CD8-positive, alpha-beta memory T cell (primary cell): ENCODE results near the gene MAPKAPK2. TPM values are rescaled to one million over a fixed set of nuclear protein-coding genes. Genes with fewer than 3 reads are reported as not detected.
"Not testable (repeated sequence)": the region's sequence is repeated elsewhere in the genome, so short reads cannot be mapped to it uniquely, and the experiment has no call there.

Experiments used
- CTCF ChIA-PET: fragments of 350-600 bp; sonication (Branson Sonifier 250); formaldehyde crosslinking; loops from one replicate; lab custom pipeline; 2021; ENCODE audit warnings: antibody characterized with exemption; lab: Charles Lee
- POLR2A ChIA-PET: fragments of 350-600 bp; sonication (Branson Sonifier 250); formaldehyde crosslinking; loops from one replicate; lab custom pipeline; 2021; ENCODE audit warnings: antibody characterized with exemption; lab: Charles Lee
- DNase-seq, 5 donors: peaks; one replicate each; pipeline versions ENCODE4 v3.0.0 to v3.0.0-alpha.2; 2020 to 2022; ENCODE audit warnings: mixed read lengths in 1 of 5
- H3K27ac ChIP-seq: one replicate; pipeline ENCODE4 v1.7.0; 2013; ENCODE audit warnings: low read depth, mild to moderate bottlenecking, low read length, moderate library complexity
- H3K27me3 ChIP-seq: 2 replicates; pipeline ENCODE4 v1.7.0; 2013; ENCODE audit warnings: low read length, mild to moderate bottlenecking; ENCODE audit not compliant: insufficient read depth, poor library complexity, severe bottlenecking
- H3K36me3 ChIP-seq: 2 replicates; pipeline ENCODE4 v1.7.0; 2013; ENCODE audit warnings: mild to moderate bottlenecking, low read length, moderate library complexity; ENCODE audit not compliant: insufficient read depth
- H3K4me1 ChIP-seq: 2 replicates; pipeline ENCODE4 v1.7.0; 2013; ENCODE audit warnings: mild to moderate bottlenecking, low read length, moderate library complexity; ENCODE audit not compliant: insufficient read depth
- H3K4me3 ChIP-seq: 2 replicates; pipeline ENCODE4 v1.7.0; 2013; ENCODE audit warnings: mild to moderate bottlenecking, low read length
- H3K9me3 ChIP-seq: 2 replicates; pipeline ENCODE4 v1.7.0; 2013; ENCODE audit warnings: mild to moderate bottlenecking, low read length
- H3K27ac Mint-ChIP-seq, 8 donors: one replicate each; pipeline ENCODE4 v1.8.0; 2020 to 2021; ENCODE audit warnings: mixed read lengths in 8 of 8, mild to moderate bottlenecking in 6 of 8, inconsistent platforms in 3 of 8, moderate library complexity in 3 of 8
- H3K27me3 Mint-ChIP-seq, 2 donors: one replicate each; pipeline ENCODE4 v1.8.0; 2020 to 2021; ENCODE audit warnings: mixed read lengths in 2 of 2, mild to moderate bottlenecking in 1 of 2, moderate library complexity in 1 of 2
- H3K36me3 Mint-ChIP-seq, 3 donors: one replicate each; pipeline ENCODE4 v1.8.0; 2020 to 2021; ENCODE audit warnings: mixed read lengths in 3 of 3, inconsistent platforms in 1 of 3, mild to moderate bottlenecking in 1 of 3
- H3K4me1 Mint-ChIP-seq, 3 donors: one replicate each; pipeline ENCODE4 v1.8.0; 2020 to 2021; ENCODE audit warnings: mixed read lengths in 3 of 3, inconsistent platforms in 1 of 3, mild to moderate bottlenecking in 1 of 3
- H3K4me3 Mint-ChIP-seq, 7 donors: one replicate each; pipeline ENCODE4 v1.8.0; 2020 to 2021; ENCODE audit warnings: mixed read lengths in 7 of 7, mild to moderate bottlenecking in 6 of 7, moderate library complexity in 4 of 7, inconsistent platforms in 2 of 7
- H3K9me3 Mint-ChIP-seq, 5 donors: one replicate each; pipeline ENCODE4 v1.8.0; 2020 to 2022; ENCODE audit warnings: mixed read lengths in 5 of 5, mild to moderate bottlenecking in 3 of 5, moderate library complexity in 2 of 5, inconsistent platforms in 1 of 5
- polyA plus RNA-seq: library from polyadenylated mRNA; unstranded; fragments of 300-500 nt; fragmentation: Illumina TruSeq; gene quantifications from one replicate; pipeline ENCODE4 v1.2.3, GENCODE V29; 2021
- total RNA-seq, 2 experiments: library from RNA; stranded (reverse); gene quantifications; one replicate each; pipeline ENCODE4 v1.2.3, GENCODE V29; 2021

Gene MAPKAPK2
- total RNA-seq (10 to 100 TPM; 78.4 to 79.1 TPM), polyA plus RNA-seq (5.0 TPM)

GRCh38 chr1:206684478-206685333 is at the start of gene MAPKAPK2:
Gene MAPKAPK2 (plus strand): TSS chr1:206684905. CDS start chr1:206685230, 325 bp downstream.
- CTCF ChIA-PET: interaction anchor here (0.8 to 1.5 kb wide), 7 partner anchors 7 to 227 kb away, joined by 3 to 4 read pairs (median 3); no protein-coding TSS in a partner anchor
- H3K9me3 Mint-ChIP-seq: no peaks in the 10 kb centered on the region
- Histone ChIP-seq H3K9me3 (no peaks in the 10 kb centered on the region), H3K4me3 (peak within 1 kb of the TSS; percentile 83), H3K4me1 (peaks cover 43% of the 10 kb centered on the region), H3K27me3 (no peaks in the 10 kb centered on the region), H3K36me3 (no peaks in the 10 kb centered on the region), H3K27ac (peak within 1 kb of the TSS; percentile 85)
- H3K27me3 Mint-ChIP-seq: peaks cover 3 to 4% of the 10 kb centered on the region in 2 donors
- POLR2A ChIA-PET: interaction anchor here (0.6 to 1.1 kb wide), 4 partner anchors 18 to 214 kb away, joined by 3 to 4 read pairs (median 4); partner anchors contain the start of gene IKBKE
- peak within 1 kb of the TSS; percentile 96 to 100 (median 97) for H3K27ac Mint-ChIP-seq
- H3K36me3 Mint-ChIP-seq: peaks cover 0 to 23% (median 2%) of the 10 kb centered on the region in 3 donors
- DNase-seq: peak; percentile 70 to 85 (median 73)
- H3K4me3 Mint-ChIP-seq: peak within 1 kb of the TSS; percentile 96 to 100 (median 100)
- peaks cover 38 to 47% (median 42%) of the 10 kb centered on the region in 3 donors for H3K4me1 Mint-ChIP-seq

GRCh38 chr1:206635080-206635977 is 49.4 kb upstream of the MAPKAPK2 start, which contains the start of gene DYRK3:
Gene DYRK3 (plus strand): TSS chr1:206635536. CDS start chr1:206635704, 168 bp downstream.
- CTCF ChIA-PET: interaction anchor here (0.7 to 8.4 kb wide), 33 partner anchors 9 to 369 kb away, joined by 3 to 108 read pairs (median 4); partner anchors contain the start of genes EIF2D and IKBKE
- Mint-ChIP-seq H3K4me1 (peaks cover 13 to 27% (median 18%) of the 10 kb centered on the region in 3 donors), H3K27ac (peak within 1 kb of the TSS; percentile 61 to 95 (median 90)), H3K36me3 (no peaks in the 10 kb centered on the region), H3K9me3 (no peaks in the 10 kb centered on the region), H3K27me3 (peaks cover 10 to 13% of the 10 kb centered on the region in 2 donors), H3K4me3 (peak within 1 kb of the TSS; percentile 85 to 96 (median 89))
- Histone ChIP-seq H3K4me1 (peaks cover 13% of the 10 kb centered on the region), H3K4me3 (peak within 1 kb of the TSS; percentile 62), H3K27me3 (no peaks in the 10 kb centered on the region), H3K36me3 (no peaks in the 10 kb centered on the region), H3K9me3 (no peaks in the 10 kb centered on the region), H3K27ac (peak within 1 kb of the TSS; percentile 59)
- POLR2A ChIA-PET: interaction anchor here (0.6 to 1.4 kb wide), 5 partner anchors 11 to 286 kb away, joined by 3 to 7 read pairs (median 3); partner anchors contain the start of genes EIF2D and FCMR
- DNase-seq: peak; percentile 84 to 94 (median 87)

GRCh38 chr1:206635978-206636345 is 48.7 kb upstream of the MAPKAPK2 start:
- CTCF ChIA-PET: interaction anchor here (0.8 to 8.4 kb wide), 24 partner anchors 8 to 347 kb away, joined by 3 to 108 read pairs (median 6); partner anchors contain the start of genes EIF2D and IKBKE
- no peaks in the 10 kb centered on the region for H3K36me3 Mint-ChIP-seq
- Histone ChIP-seq H3K4me1 (peaks cover 13% of the 10 kb centered on the region), H3K9me3 (no peaks in the 10 kb centered on the region), H3K27ac (peak overlapping the region; percentile 59), H3K27me3 (no peaks in the 10 kb centered on the region), H3K36me3 (no peaks in the 10 kb centered on the region), H3K4me3 (peak overlapping the region; percentile 62)
- peak overlapping the region; percentile 64 to 96 (median 86) for H3K4me3 Mint-ChIP-seq
- H3K27me3 Mint-ChIP-seq: peaks cover 10 to 13% of the 10 kb centered on the region in 2 donors
- no peak for DNase-seq
- H3K9me3 Mint-ChIP-seq: no peaks in the 10 kb centered on the region
- peaks cover 13 to 27% (median 18%) of the 10 kb centered on the region in 3 donors for H3K4me1 Mint-ChIP-seq
- POLR2A ChIA-PET: interaction anchor here (0.6 to 1.4 kb wide), 4 partner anchors 56 to 285 kb away, joined by 3 read pairs; partner anchors contain the start of gene FCMR
- H3K27ac Mint-ChIP-seq: peak overlapping the region in 7 of 8 donors; percentile 9 to 83 (median 52)

GRCh38 chr1:206636671-206637070 is 48.0 kb upstream of the MAPKAPK2 start:
- Mint-ChIP-seq H3K27me3 (peaks cover 10 to 13% of the 10 kb centered on the region in 2 donors), H3K4me3 (peak overlapping the region in 1 of 7 donors; percentile 67), H3K4me1 (peaks cover 13 to 27% (median 18%) of the 10 kb centered on the region in 3 donors), H3K36me3 (no peaks in the 10 kb centered on the region), H3K9me3 (no peaks in the 10 kb centered on the region), H3K27ac (peak overlapping the region in 5 of 8 donors; percentile 9 to 83 (median 26))
- no peak overlapping the region for H3K27ac ChIP-seq
- H3K27me3 ChIP-seq: no peaks in the 10 kb centered on the region
- no peak overlapping the region for H3K4me3 ChIP-seq
- no peaks in the 10 kb centered on the region for H3K36me3 ChIP-seq
- POLR2A ChIA-PET: interaction anchor here (0.6 kb wide), 1 partner anchor 80 kb away, joined by 3 read pairs; no protein-coding TSS in a partner anchor
- CTCF ChIA-PET: interaction anchor here (1.9 to 8.4 kb wide), 4 partner anchors 12 to 345 kb away, joined by 8 to 108 read pairs (median 15); no protein-coding TSS in a partner anchor
- H3K9me3 ChIP-seq: no peaks in the 10 kb centered on the region
- peaks cover 13% of the 10 kb centered on the region for H3K4me1 ChIP-seq
- DNase-seq: no peak

GRCh38 chr1:206637605-206638004 is 47.1 kb upstream of the MAPKAPK2 start:
- H3K4me1 Mint-ChIP-seq: peaks cover 13 to 27% (median 18%) of the 10 kb centered on the region in 3 donors
- Histone ChIP-seq H3K27me3 (no peaks in the 10 kb centered on the region), H3K4me1 (peaks cover 13% of the 10 kb centered on the region), H3K36me3 (no peaks in the 10 kb centered on the region), H3K27ac (peak overlapping the region; percentile 3), H3K4me3 (no peak overlapping the region), H3K9me3 (no peaks in the 10 kb centered on the region)
- no peaks in the 10 kb centered on the region for H3K36me3 Mint-ChIP-seq
- POLR2A ChIA-PET: no interaction called here
- H3K9me3 Mint-ChIP-seq: no peaks in the 10 kb centered on the region
- DNase-seq: no peak
- CTCF ChIA-PET: interaction anchor here (1.1 to 4.7 kb wide), 2 partner anchors 19 to 92 kb away, joined by 3 to 17 read pairs; no protein-coding TSS in a partner anchor
- peak overlapping the region in 1 of 7 donors; percentile 67 for H3K4me3 Mint-ChIP-seq
- peaks cover 6 to 10% of the 10 kb centered on the region in 2 donors for H3K27me3 Mint-ChIP-seq
- H3K27ac Mint-ChIP-seq: peak overlapping the region in 3 of 8 donors; percentile 5 to 83 (median 43)

GRCh38 chr1:206642074-206642473 is 42.6 kb upstream of the MAPKAPK2 start:
- H3K4me3 Mint-ChIP-seq, H3K27me3 ChIP-seq, H3K36me3 ChIP-seq, H3K27ac ChIP-seq, H3K4me1 ChIP-seq, CTCF ChIA-PET, POLR2A ChIA-PET, H3K36me3 Mint-ChIP-seq, H3K27ac Mint-ChIP-seq, H3K9me3 ChIP-seq, H3K4me3 ChIP-seq, H3K4me1 Mint-ChIP-seq, DNase-seq, H3K27me3 Mint-ChIP-seq, H3K9me3 Mint-ChIP-seq: not testable (repeated sequence)

GRCh38 chr1:206643118-206643698 is 41.5 kb upstream of the MAPKAPK2 start:
- H3K4me3 ChIP-seq: no peak overlapping the region
- Mint-ChIP-seq H3K9me3 (no peaks in the 10 kb centered on the region), H3K27me3 (peaks cover 0 to 5% of the 10 kb centered on the region in 2 donors), H3K27ac (no peak overlapping the region), H3K4me1 (no peaks in the 10 kb centered on the region), H3K36me3 (peaks cover 0 to 4% (median 0%) of the 10 kb centered on the region in 3 donors), H3K4me3 (no peak overlapping the region)
- no peaks in the 10 kb centered on the region for H3K36me3 ChIP-seq
- DNase-seq: no peak
- ChIA-PET CTCF (interaction anchor here (1.7 kb wide), 1 partner anchor 8 kb away, joined by 6 read pairs; the partner anchor contains the start of gene DYRK3), POLR2A (no interaction called here)
- no peaks in the 10 kb centered on the region for H3K9me3 ChIP-seq
- H3K4me1 ChIP-seq: no peaks in the 10 kb centered on the region
- H3K27me3 ChIP-seq: no peaks in the 10 kb centered on the region
- H3K27ac ChIP-seq: no peak overlapping the region
